GM12878 (cell line): Measurements from ENCODE around the gene EMX1. TPM values are rescaled to one million over a fixed set of nuclear protein-coding genes. Genes with fewer than 3 reads are reported as not detected.

ENCODE experiments used
- ATAC-seq: fragments of 200-7000 bp; cut with Tn5 transposase; 3 replicates; pipeline ENCODE4 v1.9.1; 2020; ENCODE audit warnings: mild to moderate bottlenecking, moderate library complexity
- BruUV-seq: library from RNA; stranded (reverse); fragments of 400-500 nt; replicated peaks from 2 replicates; lab custom pipeline; 2021; lab: Mats Ljungman, UMichigan
- CTCF ChIA-PET: fragments of 300-600 bp; sonication (Branson Sonifier 250); formaldehyde crosslinking; extraction: SDS; loops from one replicate; lab custom pipeline; 2021; ENCODE audit warnings: inconsistent platforms; lab: Yijun Ruan, JAX
- POLR2A ChIA-PET: fragments of 350-600 bp; formaldehyde crosslinking; extraction: SDS; loops from one replicate; lab custom pipeline; 2021; ENCODE audit warnings: inconsistent platforms; lab: Charles Lee
- RAD21 ChIA-PET: fragments of 300-600 bp; sonication (Branson Sonifier 250); formaldehyde crosslinking; loops from one replicate; lab custom pipeline; 2023; ENCODE audit warnings: antibody characterized with exemption; ENCODE audit not compliant: unreplicated experiment; lab: Charles Lee
- SMC1A ChIA-PET: fragments of 300-600 bp; sonication (Branson Sonifier 250); formaldehyde crosslinking; loops from one replicate; lab custom pipeline; 2023; ENCODE audit not compliant: unreplicated experiment, uncharacterized antibody; lab: Charles Lee
- DNase-seq: peaks from one replicate; pipeline ENCODE4 v3.0.0-alpha.2; 2011; ENCODE audit warnings: low read depth, low spot score
- FAIRE-seq: peaks from 3 replicates; lab custom pipeline; 2011; peaks lifted over from hg19 to GRCh38; lab: Jason Lieb, UNC
- H2AFZ ChIP-seq: 2 replicates; pipeline ENCODE4 v1.6.0; 2011; ENCODE audit warnings: low read depth, low read length, control low read depth; ENCODE audit not compliant: control insufficient read depth
- H3K27ac ChIP-seq: 2 replicates; pipeline ENCODE4 v1.5.1; 2011; ENCODE audit warnings: control low read depth; ENCODE audit not compliant: control insufficient read depth, insufficient read depth
- H3K27me3 ChIP-seq, 2 experiments: replicated peaks in 1 of 2; 2 replicates each; pipeline versions ENCODE4 v1.6.0 to v1.6.1; 2011; ENCODE audit warnings: low read length in 1 of 2; ENCODE audit not compliant: control insufficient read depth in 2 of 2, insufficient read depth in 2 of 2
- H3K36me3 ChIP-seq, 2 experiments: 2 replicates each; pipeline ENCODE4 v1.5.1; 2011; ENCODE audit warnings: low read length in 1 of 2; ENCODE audit not compliant: control insufficient read depth in 2 of 2, insufficient read depth in 2 of 2
- H3K4me1 ChIP-seq: 2 replicates; pipeline ENCODE4 v1.6.1; 2011; ENCODE audit warnings: mild to moderate bottlenecking, low read length, moderate library complexity, mixed read lengths; ENCODE audit not compliant: control insufficient read depth, insufficient read depth
- H3K4me2 ChIP-seq: 2 replicates; pipeline ENCODE4 v1.6.0; 2011; ENCODE audit warnings: control low read depth; ENCODE audit not compliant: control insufficient read depth, insufficient read depth
- H3K4me3 ChIP-seq: fragments of 200-600 bp; sonication (generic); 2 replicates; pipeline ENCODE4 v1.5.1; 2016
- H3K79me2 ChIP-seq: 2 replicates; pipeline ENCODE4 v1.6.0; 2011; ENCODE audit warnings: low read length; ENCODE audit not compliant: control insufficient read depth, insufficient read depth
- H3K9ac ChIP-seq: 2 replicates; pipeline ENCODE4 v1.8.0; 2011; ENCODE audit warnings: low read length, control low read depth, mixed read lengths; ENCODE audit not compliant: control insufficient read depth, insufficient read depth
- H3K9me3 ChIP-seq: replicated peaks from 3 replicates; pipeline ENCODE4 v1.5.1; 2011; ENCODE audit warnings: mild to moderate bottlenecking, low read length; ENCODE audit not compliant: control insufficient read depth, insufficient read depth
- H4K20me1 ChIP-seq: 2 replicates; pipeline ENCODE4 v1.6.0; 2011; ENCODE audit not compliant: control insufficient read depth, insufficient read depth
- CHD1 ChIP-seq: IDR thresholded peaks from 2 replicates; pipeline ENCODE4 v1.6.1; 2012; ENCODE audit warnings: low read depth, low read length, improper control_type of control experiment
- E4F1 ChIP-seq: fragments of 450-650 bp; IDR thresholded peaks from 2 replicates; pipeline ENCODE4 v1.6.1; 2018; ENCODE audit warnings: borderline replicate concordance, mild to moderate bottlenecking; ENCODE audit not compliant: partially characterized antibody
- NR2F1 ChIP-seq: fragments of 450-650 bp; conservative IDR thresholded peaks from 2 replicates; pipeline ENCODE4 v1.6.1; 2017; ENCODE audit warnings: mild to moderate bottlenecking
- PAX5 ChIP-seq: IDR thresholded peaks from 2 replicates; pipeline ENCODE4 v1.6.1; 2011; ENCODE audit warnings: low read depth, low read length, borderline replicate concordance
- PBX3 ChIP-seq: IDR thresholded peaks from 2 replicates; pipeline ENCODE4 v1.6.1; 2011; ENCODE audit warnings: mild to moderate bottlenecking, low read depth, low read length, moderate library complexity; ENCODE audit not compliant: insufficient replicate concordance
- TARDBP ChIP-seq: IDR thresholded peaks from 2 replicates; pipeline ENCODE4 v1.6.1; 2016; ENCODE audit warnings: borderline replicate concordance
- WGBS: methylation state at CpG from one replicate; pipeline ENCODE4 v1.1.6; 2016; ENCODE audit warnings: low lambda C conversion rate; ENCODE audit not compliant: insufficient replicate concordance, insufficient coverage; ENCODE audit errors: missing lambda C conversion rate; 5-methylcytosine and 5-hydroxymethylcytosine counted together
- in situ Hi-C: fragments of 300-500 bp; cut with MboI; formaldehyde crosslinking; loops from 9 replicates; pipeline ENCODE4 v1.14.3; 2018; ENCODE audit warnings: mixed read lengths
- intact Hi-C: fragments of 100-400 bp; cut with micrococcal nuclease; formaldehyde crosslinking; loops from one replicate; pipeline ENCODE4 v1.14.2; 2022; ENCODE audit not compliant: unreplicated experiment
- polyA plus RNA-seq, 11 experiments: library from polyadenylated mRNA; depleted of rRNA in 4 of 11; unstranded in 6 of 11; stranded (reverse) in 5 of 11; fragments of >200 nt; fragmentation: Nextera tagmentation in 4 of 11; fragmentation: Illumina TruSeq in 1 of 11; extraction: Ambion mirVana in 4 of 11; extraction: Trizol in 1 of 11; gene quantifications; 1 replicate in 1 of 11; 2 replicates in 10 of 11; pipeline versions ENCODE4 v1.2.1 to v1.2.3, GENCODE V29; 2011 to 2016; ENCODE audit warnings: inconsistent platforms in 2 of 11, missing spikeins in 2 of 11, low read depth in 1 of 11
- total RNA-seq, 4 experiments: library from RNA; depleted of rRNA in 3 of 4; stranded (reverse); fragments of >200 nt in 3 of 4; fragmentation: Illumina TruSeq in 1 of 4; extraction: Trizol in 1 of 4; gene quantifications; 2 replicates each; pipeline versions ENCODE4 v1.2.1 to v1.2.3, GENCODE V29; 2013 to 2021

The EMX1 gene
- total and polyA plus RNA-seq, 10 of the 15 experiments (the other 5 are each of a cell fraction or from before 2014, with no cell fraction given) = 0.07 to 5.1 (median 1.2) TPM; not detected in 1

- Histone ChIP-seq H2AFZ (no peak overlapping the region; the same call in 1 of the 2 replicates), H3K36me3 (no peaks in the 10 kb centered on the region), H3K9me3 (no peaks in the 10 kb centered on the region), H3K27me3 (no peaks in the 10 kb centered on the region), H3K9ac (no peak overlapping the region), H4K20me1 (no peaks in the 10 kb centered on the region), H3K79me2 (no peaks in the 10 kb centered on the region), H3K4me2 (no peak overlapping the region; the same call in 1 of the 2 replicates), H3K4me3 (no peak overlapping the region), H3K27ac (no peak overlapping the region; the same call in 1 of the 2 replicates), H3K4me1 (peaks cover 29% of the 10 kb centered on the region)
- in situ Hi-C loops = loop anchor here (5.0 kb wide), 2 partner anchors 78 to 283 kb away; no protein-coding TSS in a partner anchor
- no peak for TF ChIP-seq E4F1
- TF ChIP-seq CHD1 = no peak
- TF ChIP-seq NR2F1 = no peak
- TF ChIP-seq PAX5 = peak; percentile 80; the same call in 1 of the 2 replicates
- no peak for TF ChIP-seq TARDBP
- TF ChIP-seq PBX3 = no peak
- 29% methylated on average over 9 of the region's 9 CpGs for WGBS
- no TSS peak for BruUV-seq
- RAD21 ChIA-PET = interaction anchor here (0.7 to 6.7 kb wide), 17 partner anchors 11 to 319 kb away, joined by 3 to 182 read pairs (median 4); partner anchors contain the start of genes EMX1 and SMYD5
- CTCF ChIA-PET = interaction anchor here (0.9 to 14.3 kb wide), 24 partner anchors 14 to 318 kb away, joined by 3 to 437 read pairs (median 12); partner anchors contain the start of genes EMX1 and SMYD5
- ATAC-seq (peak; percentile 14), FAIRE-seq (no peak), DNase-seq (no peak)
- POLR2A ChIA-PET = interaction anchor here (0.6 to 4.5 kb wide), 4 partner anchors 22 to 80 kb away, joined by 3 to 42 read pairs (median 5); partner anchors contain the start of gene EMX1
- intact Hi-C loops = loop anchor here (5.0 kb wide), 3 partner anchors 178 to 283 kb away; partner anchors contain the start of gene SFXN5
- SMC1A ChIA-PET = interaction anchor here (0.9 to 9.0 kb wide), 19 partner anchors 8 to 318 kb away, joined by 3 to 134 read pairs (median 5); partner anchors contain the start of gene EMX1
These were observed 22.8 kb upstream of the EMX1 start for GRCh38 chr2:72894514-72894913.
